H1 (cell line): ENCODE data around the gene PPP2R2C. TPM values are rescaled to one million over a fixed set of nuclear protein-coding genes. Genes with fewer than 3 reads are reported as not detected.

Experiments
- CTCF ChIA-PET: fragments of 300-600 bp; sonication (Branson Sonifier 250); formaldehyde crosslinking; loops from one replicate; lab custom pipeline; 2021; ENCODE audit not compliant: partially characterized antibody; lab: Charles Lee
- POLR2A ChIA-PET: fragments of 300-600 bp; sonication (Branson Sonifier 250); formaldehyde crosslinking; loops from one replicate; lab custom pipeline; 2021; ENCODE audit warnings: inconsistent platforms; ENCODE audit not compliant: partially characterized antibody; lab: Charles Lee
- DNase-seq, 2 experiments: peaks; one replicate each; pipeline versions ENCODE4 v3.0.0 to v3.0.0-alpha.2; 2010 to 2022; ENCODE audit warnings: low spot score in 2 of 2, low read depth in 1 of 2, mixed read lengths in 1 of 2
- FAIRE-seq: peaks from 2 replicates; lab custom pipeline; 2011; peaks lifted over from hg19 to GRCh38; lab: Jason Lieb, UNC
- H2AFZ ChIP-seq: 2 replicates; pipeline ENCODE4 v1.8.1; 2012; ENCODE audit warnings: low read length, inconsistent platforms
- H2AK5ac ChIP-seq: 2 replicates; pipeline ENCODE4 v1.6.1; 2013; ENCODE audit warnings: low read depth, low read length
- H2BK120ac ChIP-seq: replicated peaks from 2 replicates; pipeline ENCODE3; 2013; ENCODE audit warnings: low read depth, low read length, inconsistent platforms
- H2BK12ac ChIP-seq: 2 replicates; pipeline ENCODE4 v1.6.1; 2013; ENCODE audit warnings: low read depth, low read length
- H2BK15ac ChIP-seq: 2 replicates; pipeline ENCODE4 v1.6.1; 2013; ENCODE audit warnings: low read length
- H2BK20ac ChIP-seq: 2 replicates; pipeline ENCODE4 v1.6.1; 2013; ENCODE audit warnings: low read length
- H2BK5ac ChIP-seq: 2 replicates; pipeline ENCODE4 v1.6.1; 2013; ENCODE audit warnings: low read depth, low read length
- H3K14ac ChIP-seq: 2 replicates; pipeline ENCODE4 v1.6.1; 2013; ENCODE audit warnings: inconsistent platforms; ENCODE audit not compliant: insufficient read length
- H3K18ac ChIP-seq: 2 replicates; pipeline ENCODE4 v1.6.1; 2013; ENCODE audit warnings: low read length; ENCODE audit errors: extremely low read depth
- H3K23ac ChIP-seq: 2 replicates; pipeline ENCODE4 v1.6.1; 2013; ENCODE audit warnings: inconsistent platforms; ENCODE audit not compliant: insufficient read length
- H3K23me2 ChIP-seq: 2 replicates; pipeline ENCODE4 v1.6.1; 2013; ENCODE audit warnings: low read depth, low read length
- H3K27ac ChIP-seq: 2 replicates; pipeline ENCODE4 v1.6.1; 2011; ENCODE audit warnings: low read depth, low read length, inconsistent platforms
- H3K27me3 ChIP-seq, 4 experiments: replicated peaks in 1 of 4; 1 replicate in 1 of 4; 2 replicates in 3 of 4; pipeline versions ENCODE4 v1.6.1 to v1.8.1; 2011 to 2013; ENCODE audit warnings: low read length in 3 of 4, mild to moderate bottlenecking in 3 of 4, inconsistent platforms in 2 of 4, mixed read lengths in 2 of 4, moderate library complexity in 1 of 4; ENCODE audit not compliant: control insufficient read depth in 3 of 4, insufficient read depth in 3 of 4; ENCODE audit errors: extremely low read depth in 1 of 4
- H3K36me3 ChIP-seq, 4 experiments: 2 replicates each; pipeline versions ENCODE4 v1.6.1 to v1.8.1; 2011 to 2013; ENCODE audit warnings: mild to moderate bottlenecking in 4 of 4, low read length in 3 of 4, moderate library complexity in 2 of 4, control low read depth in 1 of 4, inconsistent platforms in 1 of 4; ENCODE audit not compliant: insufficient read depth in 4 of 4, control insufficient read depth in 2 of 4
- H3K4ac ChIP-seq: replicated peaks from 2 replicates; pipeline ENCODE3; 2013; ENCODE audit warnings: low read length, low read depth, mixed read lengths, inconsistent platforms; ENCODE audit not compliant: insufficient read length
- H3K4me1 ChIP-seq, 4 experiments: replicated peaks in 1 of 4; 1 replicate in 1 of 4; 2 replicates in 3 of 4; pipeline versions ENCODE4 v1.6.1 to v1.8.1; 2011 to 2013; ENCODE audit warnings: low read length in 3 of 4, inconsistent platforms in 2 of 4, mixed read lengths in 1 of 4; ENCODE audit not compliant: insufficient read depth in 4 of 4, control insufficient read depth in 3 of 4
- H3K4me2 ChIP-seq, 2 experiments: 2 replicates each; pipeline versions ENCODE4 v1.6.1 to v1.8.1; 2011 to 2013; ENCODE audit warnings: low read depth in 2 of 2, low read length in 2 of 2, control low read depth in 1 of 2, inconsistent platforms in 1 of 2, mild to moderate bottlenecking in 1 of 2; ENCODE audit not compliant: insufficient read depth in 1 of 2
- H3K4me3 ChIP-seq, 4 experiments: fragments of 200-600, 300-600 bp in 1 of 4; sonication (generic), shearing (Covaris generic), sonication (Bioruptor Twin) in 1 of 4; 2 replicates each; pipeline versions ENCODE4 v1.5.1 to v1.8.1; 2011 to 2016; ENCODE audit warnings: low read length in 4 of 4, low read depth in 3 of 4, control low read depth in 2 of 4, inconsistent platforms in 2 of 4, mild to moderate bottlenecking in 2 of 4, mixed read lengths in 1 of 4, moderate library complexity in 1 of 4; ENCODE audit not compliant: insufficient read depth in 2 of 4; ENCODE audit errors: extremely low read depth in 1 of 4
- H3K56ac ChIP-seq: replicated peaks from 2 replicates; pipeline ENCODE3; 2013; ENCODE audit warnings: low read depth, mild to moderate bottlenecking, mixed read lengths, low read length, inconsistent platforms; ENCODE audit not compliant: insufficient read length
- H3K79me1 ChIP-seq: 2 replicates; pipeline ENCODE4 v1.6.1; 2013; ENCODE audit warnings: low read depth, low read length, control low read depth
- H3K79me2 ChIP-seq, 2 experiments: 2 replicates each; pipeline versions ENCODE4 v1.6.1 to v1.8.1; 2012 to 2013; ENCODE audit warnings: low read length in 2 of 2, mild to moderate bottlenecking in 2 of 2, inconsistent platforms in 1 of 2; ENCODE audit not compliant: insufficient read depth in 2 of 2, control insufficient read depth in 1 of 2
- H3K9ac ChIP-seq, 4 experiments: replicated peaks in 1 of 4; 1 replicate in 1 of 4; 2 replicates in 3 of 4; pipeline versions ENCODE4 v1.6.1 to v1.8.1; 2011 to 2013; ENCODE audit warnings: low read depth in 3 of 4, low read length in 3 of 4, control low read depth in 2 of 4, mild to moderate bottlenecking in 2 of 4, moderate library complexity in 2 of 4, inconsistent platforms in 1 of 4; ENCODE audit errors: extremely low read depth in 1 of 4
- H3K9me3 ChIP-seq, 2 experiments: 2 replicates each; pipeline versions ENCODE4 v1.6.1 to v1.8.1; 2012 to 2013; ENCODE audit warnings: mild to moderate bottlenecking in 2 of 2, moderate library complexity in 2 of 2, control low read depth in 1 of 2, inconsistent platforms in 1 of 2, low read depth in 1 of 2, low read length in 1 of 2, mixed read lengths in 1 of 2; ENCODE audit not compliant: insufficient read depth in 2 of 2
- H4K20me1 ChIP-seq, 2 experiments: replicated peaks in 1 of 2; 2 replicates each; pipeline versions ENCODE3 to v1.8.1; 2011 to 2013; ENCODE audit warnings: inconsistent platforms in 2 of 2, low read length in 2 of 2, mild to moderate bottlenecking in 1 of 2; ENCODE audit not compliant: insufficient read depth in 2 of 2, control insufficient read depth in 1 of 2
- H4K5ac ChIP-seq: 2 replicates; pipeline ENCODE4 v1.6.1; 2013; ENCODE audit warnings: low read length, low read depth, mixed read lengths, inconsistent platforms; ENCODE audit not compliant: insufficient read length
- H4K8ac ChIP-seq: 2 replicates; pipeline ENCODE4 v1.8.0; 2013; ENCODE audit warnings: mild to moderate bottlenecking, moderate library complexity, low read length, inconsistent platforms; ENCODE audit not compliant: insufficient read depth; ENCODE audit errors: extremely low read depth
- H4K91ac ChIP-seq: replicated peaks from 2 replicates; pipeline ENCODE3; 2013; ENCODE audit warnings: low read length, mixed read lengths, inconsistent platforms; ENCODE audit not compliant: insufficient read length
- ASH2L ChIP-seq: fragments of 200-600, 300-600 bp; sonication (generic); IDR thresholded peaks from one replicate; pipeline ENCODE4 v1.7.1; 2017; ENCODE audit warnings: low read length
- ATF3 ChIP-seq: IDR thresholded peaks from 2 replicates; pipeline ENCODE4 v1.6.1; 2011; ENCODE audit warnings: low read depth, mild to moderate bottlenecking, low read length; ENCODE audit not compliant: insufficient read depth
- CHD2 ChIP-seq: IDR thresholded peaks from 2 replicates; pipeline ENCODE4 v1.6.1; 2012; ENCODE audit warnings: low read length, improper control_type of control experiment
- HDAC6 ChIP-seq: IDR thresholded peaks from one replicate; pipeline ENCODE4 v1.7.1; 2012; ENCODE audit warnings: low read depth, mild to moderate bottlenecking, inconsistent platforms, low read length, moderate library complexity
- JUN ChIP-seq: IDR thresholded peaks from 2 replicates; pipeline ENCODE4 v1.6.1; 2011; ENCODE audit warnings: low read depth, mild to moderate bottlenecking, improper control_type of control experiment, low read length
- MAFK ChIP-seq: IDR thresholded peaks from 2 replicates; pipeline ENCODE4 v1.6.1; 2012; ENCODE audit warnings: low read depth, mild to moderate bottlenecking, improper control_type of control experiment, low read length
- NANOG ChIP-seq: IDR thresholded peaks from 2 replicates; pipeline ENCODE4 v1.6.1; 2011; ENCODE audit warnings: low read length, low read depth, mild to moderate bottlenecking, inconsistent platforms; ENCODE audit not compliant: insufficient read depth, poor library complexity, severe bottlenecking
- PHF8 ChIP-seq: fragments of 200-600 bp; sonication (generic); conservative IDR thresholded peaks from 2 replicates; pipeline ENCODE4 v1.7.1; 2012; ENCODE audit warnings: low read depth, mild to moderate bottlenecking, inconsistent platforms, low read length, moderate library complexity
- POLR2A ChIP-seq, 2 experiments: IDR thresholded peaks; 1 replicate in 1 of 2; 2 replicates in 1 of 2; pipeline ENCODE4 v1.6.1; 2011; ENCODE audit warnings: low read depth in 2 of 2, low read length in 2 of 2, mild to moderate bottlenecking in 2 of 2; ENCODE audit errors: control extremely low read depth in 1 of 2
- POLR2AphosphoS5 ChIP-seq: IDR thresholded peaks from 2 replicates; pipeline ENCODE4 v1.6.1; 2011; ENCODE audit warnings: low read depth, low read length
- POU5F1 ChIP-seq: IDR thresholded peaks from 2 replicates; pipeline ENCODE4 v1.6.1; 2011; ENCODE audit warnings: low read depth, mild to moderate bottlenecking, low read length, moderate library complexity
- WGBS, 2 experiments: shearing (Covaris generic) in 1 of 2; methylation state at CpG; one replicate each; pipeline versions ENCODE4 v1.1.6 to v1.1.7; 2013 to 2015; ENCODE audit warnings: low lambda C conversion rate in 2 of 2, mixed read lengths in 2 of 2, inconsistent platforms in 1 of 2, low coverage in 1 of 2, missing lambda C conversion rate in 1 of 2; ENCODE audit not compliant: insufficient replicate concordance in 2 of 2, insufficient coverage in 1 of 2, insufficient read length in 1 of 2; ENCODE audit errors: extremely low coverage in 1 of 2, missing lambda C conversion rate in 1 of 2; 5-methylcytosine and 5-hydroxymethylcytosine counted together
- polyA plus RNA-seq, 7 experiments: library from polyadenylated mRNA; depleted of rRNA in 3 of 7; stranded (reverse) in 5 of 7; unstranded in 2 of 7; fragments of >200 nt in 5 of 7; fragments of 200-250 nt in 2 of 7; gene quantifications; 1 replicate in 5 of 7; 2 replicates in 1 of 7; 4 replicates in 1 of 7; pipeline versions ENCODE4 v1.2.1 to v1.2.3, GENCODE V29; 2011 to 2013; ENCODE audit warnings: missing spikeins in 2 of 7, mixed read lengths in 2 of 7
- total RNA-seq: library from RNA; stranded (reverse); fragmentation: NEBNext Ultra II Directional; extraction: Animal tissue kit (Norgen Biotek cat#: 25700); gene quantifications from 2 replicates; pipeline ENCODE4 v1.2.1, GENCODE V29; 2021
- TF ChIP-seq, protein P1 (sequence below): IDR thresholded peaks from 2 replicates; pipeline ENCODE4 v1.6.1; 2012; ENCODE audit warnings: low read length, inconsistent platforms

Gene PPP2R2C
- total and polyA plus RNA-seq, 2 of the 8 experiments (the other 6 are each of a cell fraction or from before 2014, with no cell fraction given), result 6.4 TPM

- Histone ChIP-seq H3K18ac (no peak overlapping the region), H3K4me2 (no peak overlapping the region), H2BK15ac (no peak overlapping the region), H4K8ac (no peak overlapping the region), H4K91ac (no peak overlapping the region), H3K9ac (no peak overlapping the region), H2BK12ac (no peak overlapping the region), H4K20me1 (peaks cover 0 to 9% of the 10 kb centered on the region in 2 experiments), H2AK5ac (no peak overlapping the region), H3K4me3 (no peak overlapping the region), H3K36me3 (peaks cover 0 to 9% (median 6%) of the 10 kb centered on the region in 4 experiments; a peak in 4 of 8 replicates), H3K27ac (no peak overlapping the region), H3K4me1 (no peaks in the 10 kb centered on the region), H3K79me1 (0 out of 2 replicates have a peak, but pooled peaks cover 3% of the 10 kb centered on the region), H2BK120ac (no peak overlapping the region), H2BK5ac (no peak overlapping the region), H3K14ac (no peak overlapping the region), H3K27me3 (no peaks in the 10 kb centered on the region), H3K9me3 (no peaks in the 10 kb centered on the region), H3K56ac (no peak overlapping the region), H3K23me2 (no peaks in the 10 kb centered on the region), H2AFZ (no peak overlapping the region), H2BK20ac (no peak overlapping the region), H3K4ac (no peak overlapping the region), H4K5ac (no peak overlapping the region), H3K79me2 (no peaks in the 10 kb centered on the region), H3K23ac (no peak overlapping the region)
- FAIRE-seq, result no peak
- WGBS, 2 experiments, result 90% methylated on average over 7 of the region's 7 CpGs; no CpG with 5 or more reads in 1 of the 2 experiments
- DNase-seq, result no peak
- ChIA-PET POLR2A (interaction anchor here (1.5 kb wide), 1 partner anchor 14 kb away, joined by 5 read pairs; no protein-coding TSS in a partner anchor), CTCF (interaction anchor here (0.9 to 2.6 kb wide), 10 partner anchors 9 to 40 kb away, joined by 3 to 15 read pairs (median 4); no protein-coding TSS in a partner anchor)
- TF ChIP-seq, protein P1, sequence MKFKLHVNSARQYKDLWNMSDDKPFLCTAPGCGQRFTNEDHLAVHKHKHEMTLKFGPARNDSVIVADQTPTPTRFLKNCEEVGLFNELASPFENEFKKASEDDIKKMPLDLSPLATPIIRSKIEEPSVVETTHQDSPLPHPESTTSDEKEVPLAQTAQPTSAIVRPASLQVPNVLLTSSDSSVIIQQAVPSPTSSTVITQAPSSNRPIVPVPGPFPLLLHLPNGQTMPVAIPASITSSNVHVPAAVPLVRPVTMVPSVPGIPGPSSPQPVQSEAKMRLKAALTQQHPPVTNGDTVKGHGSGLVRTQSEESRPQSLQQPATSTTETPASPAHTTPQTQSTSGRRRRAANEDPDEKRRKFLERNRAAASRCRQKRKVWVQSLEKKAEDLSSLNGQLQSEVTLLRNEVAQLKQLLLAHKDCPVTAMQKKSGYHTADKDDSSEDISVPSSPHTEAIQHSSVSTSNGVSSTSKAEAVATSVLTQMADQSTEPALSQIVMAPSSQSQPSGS, result no peak
- TF ChIP-seq MAFK (no peak), PHF8 (no peak), ATF3 (no peak), POLR2A (IDR thresholded peaks at IDR 0.05; ENCODE audit: control extremely low read depth in 1 of 2, low read depth in 2 of 2, low read length in 2 of 2) (no peak), JUN (no peak), ASH2L (no peak), POU5F1 (no peak), CHD2 (no peak), NANOG (no peak), POLR2AphosphoS5 (no peak), HDAC6 (no peak)
Measured at GRCh38 chr4:6290256-6290655, 182.2 kb downstream of the PPP2R2C start.
